HG03439 (cell line): ENCODE data around the gene ABI3.
"Not testable (repeated sequence)": the region's sequence is repeated elsewhere in the genome, so short reads cannot be mapped to it uniquely, and the experiment has no call there.

Experiments
- ATAC-seq: cut with Tn5 transposase; IDR thresholded peaks from one replicate; pipeline ENCODE4 v1.9.1; 2021; ENCODE audit warnings: mild to moderate bottlenecking, moderate library complexity; ENCODE audit not compliant: unreplicated experiment

The ABI3 gene

GRCh38 chr17:49249292-49249794, 38.8 kb downstream of the ABI3 start:
- no peak for ATAC-seq

DNA sequence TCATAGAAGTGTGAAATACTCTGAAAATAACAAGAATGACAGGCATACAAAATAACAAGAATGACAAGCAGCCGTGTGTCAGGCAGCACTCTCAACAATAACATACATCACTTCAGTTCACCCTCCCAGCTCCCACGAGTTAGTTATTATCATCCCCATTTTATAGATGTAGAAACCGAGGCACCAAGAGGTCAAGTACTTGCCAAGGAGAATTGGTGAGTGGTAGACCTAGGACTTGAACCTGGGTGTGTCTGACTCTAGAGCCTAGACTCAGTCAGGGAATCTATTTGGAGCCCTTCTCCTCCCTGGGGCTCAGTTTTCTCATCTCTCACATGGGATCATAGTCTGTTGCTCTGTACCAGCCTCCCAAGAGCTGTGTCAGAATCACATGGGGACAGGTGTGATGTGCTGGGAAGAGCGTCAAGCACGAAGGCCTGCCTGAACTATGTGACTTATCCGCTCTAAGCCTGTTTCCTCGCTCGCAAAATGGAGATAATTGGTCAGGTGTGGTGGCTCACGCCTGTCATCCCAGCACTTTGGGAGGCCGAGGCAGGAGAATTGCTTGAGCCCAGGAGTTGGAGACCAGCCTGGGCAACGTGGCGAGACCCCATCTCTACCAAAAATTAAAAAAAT, 39.5 kb downstream of the ABI3 start:
- no peak for ATAC-seq

DNA sequence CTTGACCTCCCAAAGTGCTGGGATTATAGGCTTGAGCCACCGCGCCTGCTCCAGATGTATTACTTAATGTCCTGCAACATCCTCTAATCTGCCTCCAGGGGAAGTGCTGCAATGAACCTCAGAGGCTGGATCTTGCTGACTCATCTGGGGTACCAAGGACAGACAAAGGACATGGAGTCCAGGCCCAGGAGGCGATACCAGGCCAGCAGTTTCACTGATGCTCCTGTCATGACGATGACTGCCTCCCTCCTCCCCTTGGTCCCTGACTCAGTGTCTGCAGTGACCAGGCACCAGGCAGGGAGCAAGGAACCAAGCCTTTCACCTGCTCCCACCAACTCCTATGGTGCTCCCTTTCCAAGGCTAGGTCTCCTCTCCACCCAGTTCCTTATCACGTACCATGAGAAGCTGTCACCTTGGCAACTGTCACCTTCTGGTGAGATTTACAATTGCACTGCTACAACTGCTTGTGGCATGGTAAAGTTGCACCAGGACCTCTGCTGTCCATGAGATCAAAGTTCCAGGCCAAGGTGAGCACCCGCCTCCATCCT, 41.7 kb downstream of the ABI3 start:
- no peak for ATAC-seq

DNA sequence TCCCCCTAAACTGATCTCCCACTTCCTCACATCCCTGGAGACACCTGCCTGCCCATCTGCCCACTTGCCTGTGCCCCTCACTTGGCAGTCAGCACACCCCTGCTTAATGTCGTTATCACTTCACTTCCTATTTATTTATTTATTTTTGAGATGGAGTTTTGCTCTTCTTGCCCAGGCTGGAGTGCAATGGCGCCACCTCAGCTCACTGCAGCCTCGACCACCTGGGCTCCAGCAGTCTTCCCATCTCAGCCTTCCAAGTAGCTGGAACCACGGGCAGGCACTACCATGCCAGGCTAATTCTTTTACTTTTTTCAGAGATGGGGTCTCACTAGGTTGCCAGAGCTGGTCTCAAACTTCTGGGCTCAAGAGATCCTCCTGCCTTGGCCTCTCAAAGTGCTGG, 43.6 kb downstream of the ABI3 start:
- no peak for ATAC-seq

- ATAC-seq, result no peak
Measured at GRCh38 chr17:49255125-49255524, 44.6 kb downstream of the ABI3 start.

GRCh38 chr17:49258394-49258793, 47.9 kb downstream of the ABI3 start:
- no peak for ATAC-seq

GRCh38 chr17:49259663-49260010, 49.1 kb downstream of the ABI3 start:
- ATAC-seq, result no peak

DNA sequence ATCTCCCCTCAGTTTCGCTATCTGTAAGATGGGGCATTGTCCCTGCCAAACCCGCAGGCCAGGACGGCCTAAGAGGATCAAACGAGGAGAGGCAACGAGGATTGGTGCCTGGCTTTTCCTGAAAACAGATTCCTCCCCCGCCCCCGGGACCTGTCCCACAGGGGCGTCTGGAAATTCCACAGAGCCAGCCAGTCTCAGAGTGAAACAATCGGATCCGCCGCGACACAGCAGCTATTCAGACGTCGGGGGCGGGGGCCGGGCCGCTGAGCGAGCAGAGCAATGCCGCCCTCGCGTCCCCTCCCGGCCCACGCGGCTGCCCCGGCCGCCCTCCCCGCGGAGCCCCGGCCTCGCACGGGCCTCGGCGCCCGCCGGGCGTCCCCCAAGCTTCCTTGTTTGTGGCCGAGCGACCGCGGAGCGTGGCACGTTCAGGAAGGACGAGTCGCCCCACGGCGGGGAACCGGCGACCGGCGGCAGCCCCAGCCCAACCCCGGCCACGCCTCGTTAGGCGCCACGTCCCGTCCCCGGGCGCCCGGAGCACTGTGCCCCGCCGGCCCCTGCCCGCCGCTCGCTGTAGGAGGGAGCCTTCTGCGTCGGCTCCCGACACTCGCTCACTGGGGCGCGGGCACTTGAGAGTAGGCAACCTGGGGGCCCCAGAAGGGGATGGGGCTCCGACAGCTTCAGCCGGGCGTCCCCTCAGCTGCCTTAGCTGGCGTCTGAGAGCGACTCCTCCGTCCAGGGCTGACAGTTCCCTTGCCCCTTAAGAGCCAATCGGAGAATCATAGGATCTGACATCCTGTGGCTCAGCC, 49.7 kb downstream of the ABI3 start:
- ATAC-seq, result no peak

GRCh38 chr17:49260817-49261291, 50.3 kb downstream of the ABI3 start:
- ATAC-seq, result no peak

GRCh38 chr17:49261540-49261939, 51.0 kb downstream of the ABI3 start:
- not testable (repeated sequence) for ATAC-seq

GRCh38 chr17:49266233-49266632, 55.7 kb downstream of the ABI3 start:
- no peak for ATAC-seq

- ATAC-seq, result no peak
Measured at GRCh38 chr17:49267912-49268311, 57.4 kb downstream of the ABI3 start.

DNA sequence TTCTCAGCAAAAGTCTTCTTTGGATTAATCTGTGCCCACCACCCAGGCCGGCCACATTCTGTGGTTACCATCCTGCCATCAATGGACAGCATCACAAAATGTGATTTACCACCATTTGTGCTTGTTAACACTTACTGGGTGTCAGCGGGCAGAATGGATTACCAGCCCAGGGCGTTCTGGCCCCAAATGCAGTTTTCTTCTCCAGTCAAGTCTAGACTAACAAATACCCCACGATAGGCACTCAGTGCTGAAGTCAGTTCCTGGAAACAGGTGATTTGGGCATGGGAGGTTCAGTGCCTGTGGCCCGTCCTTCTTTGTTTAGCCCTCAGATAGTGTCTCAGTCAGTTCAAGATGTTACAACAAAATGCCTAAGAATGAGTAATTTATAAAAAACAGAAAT, 58.8 kb downstream of the ABI3 start:
- ATAC-seq, result no peak
